Measurements from ENCODE around the gene DIAPH2. TPM values are rescaled to one million over a fixed set of nuclear protein-coding genes. Genes with fewer than 3 reads are reported as not detected.

DIAPH2 gene
- total and polyA plus RNA-seq, 2 experiments from 2014 or later = 16.2 to 56.6 TPM

DNA sequence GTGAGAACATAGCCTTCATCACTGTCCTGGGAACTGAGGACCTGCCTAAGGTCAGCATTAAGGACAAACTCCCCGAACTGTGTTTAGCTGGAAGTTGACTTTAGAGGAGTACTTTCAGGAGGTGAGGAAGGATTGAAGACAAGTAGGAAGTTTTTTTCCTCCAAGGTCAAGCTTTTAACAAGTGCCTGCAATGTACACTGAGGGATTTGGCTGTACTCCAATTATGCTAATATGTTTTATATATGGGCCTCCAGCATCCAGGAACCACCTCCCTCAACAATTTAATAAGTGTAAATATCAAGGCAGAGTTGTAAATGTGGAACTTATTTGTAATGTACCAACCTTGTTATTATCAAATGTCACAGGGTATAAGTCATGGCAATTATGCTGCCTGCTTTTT is 925.3 kb downstream of the DIAPH2 start:
- H3K4me1 ChIP-seq (ENCODE audit: insufficient read depth) = no peaks in the 10 kb centered on the region
- DNase-seq (ENCODE audit: low spot score) (no peak), ATAC-seq (no peak)
- no peak overlapping the region for H3K27ac Mint-ChIP-seq
- no peaks in the 10 kb centered on the region; the same call in 1 of the 3 replicates for H3K9me3 Mint-ChIP-seq
- no peaks in the 10 kb centered on the region for H3K79me2 ChIP-seq (replicated peaks; ENCODE audit: insufficient read depth)
- H3K27me3 ChIP-seq (ENCODE audit: insufficient read depth) = no peaks in the 10 kb centered on the region
- H3K27me3 Mint-ChIP-seq (ENCODE audit: insufficient read depth, low read depth, poor library complexity) = no peaks in the 10 kb centered on the region
- no peak overlapping the region for H2AFZ ChIP-seq
- no peaks in the 10 kb centered on the region; the same call in 2 of the 3 replicates for H3K36me3 Mint-ChIP-seq (ENCODE audit: low read depth)
- TF ChIP-seq JUNB (IDR thresholded peaks at IDR 0.05; ENCODE audit: unreplicated experiment) (no peak), EZH2phosphoT487 (IDR thresholded peaks at IDR 0.05; ENCODE audit: unreplicated experiment) (no peak), POLR2AphosphoS5 (IDR thresholded peaks at IDR 0.05; ENCODE audit: low read depth) (no peak), NANOG (IDR thresholded peaks at IDR 0.05; ENCODE audit: borderline replicate concordance) (no peak), ZNF114 (CRISPR knock-in tag; IDR thresholded peaks at IDR 0.05) (no peak)
- TF ChIP-seq, protein P1, sequence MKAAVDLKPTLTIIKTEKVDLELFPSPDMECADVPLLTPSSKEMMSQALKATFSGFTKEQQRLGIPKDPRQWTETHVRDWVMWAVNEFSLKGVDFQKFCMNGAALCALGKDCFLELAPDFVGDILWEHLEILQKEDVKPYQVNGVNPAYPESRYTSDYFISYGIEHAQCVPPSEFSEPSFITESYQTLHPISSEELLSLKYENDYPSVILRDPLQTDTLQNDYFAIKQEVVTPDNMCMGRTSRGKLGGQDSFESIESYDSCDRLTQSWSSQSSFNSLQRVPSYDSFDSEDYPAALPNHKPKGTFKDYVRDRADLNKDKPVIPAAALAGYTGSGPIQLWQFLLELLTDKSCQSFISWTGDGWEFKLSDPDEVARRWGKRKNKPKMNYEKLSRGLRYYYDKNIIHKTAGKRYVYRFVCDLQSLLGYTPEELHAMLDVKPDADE (IDR thresholded peaks at IDR 0.05) = no peak
- TF ChIP-seq, protein P2, sequence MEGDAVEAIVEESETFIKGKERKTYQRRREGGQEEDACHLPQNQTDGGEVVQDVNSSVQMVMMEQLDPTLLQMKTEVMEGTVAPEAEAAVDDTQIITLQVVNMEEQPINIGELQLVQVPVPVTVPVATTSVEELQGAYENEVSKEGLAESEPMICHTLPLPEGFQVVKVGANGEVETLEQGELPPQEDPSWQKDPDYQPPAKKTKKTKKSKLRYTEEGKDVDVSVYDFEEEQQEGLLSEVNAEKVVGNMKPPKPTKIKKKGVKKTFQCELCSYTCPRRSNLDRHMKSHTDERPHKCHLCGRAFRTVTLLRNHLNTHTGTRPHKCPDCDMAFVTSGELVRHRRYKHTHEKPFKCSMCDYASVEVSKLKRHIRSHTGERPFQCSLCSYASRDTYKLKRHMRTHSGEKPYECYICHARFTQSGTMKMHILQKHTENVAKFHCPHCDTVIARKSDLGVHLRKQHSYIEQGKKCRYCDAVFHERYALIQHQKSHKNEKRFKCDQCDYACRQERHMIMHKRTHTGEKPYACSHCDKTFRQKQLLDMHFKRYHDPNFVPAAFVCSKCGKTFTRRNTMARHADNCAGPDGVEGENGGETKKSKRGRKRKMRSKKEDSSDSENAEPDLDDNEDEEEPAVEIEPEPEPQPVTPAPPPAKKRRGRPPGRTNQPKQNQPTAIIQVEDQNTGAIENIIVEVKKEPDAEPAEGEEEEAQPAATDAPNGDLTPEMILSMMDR (conservative IDR thresholded peaks at IDR 0.05; ENCODE audit: low read depth in 2 of 2) = no peak
- H4K20me1 ChIP-seq (replicated peaks; ENCODE audit: insufficient read depth) = no peaks in the 10 kb centered on the region
- no peak overlapping the region for H3K4me2 ChIP-seq
- H3K4me1 Mint-ChIP-seq = no peaks in the 10 kb centered on the region
- H3K4me3 Mint-ChIP-seq = no peak overlapping the region
- H3K36me3 ChIP-seq (ENCODE audit: insufficient read depth) = no peaks in the 10 kb centered on the region
- no peak overlapping the region for H3K27ac ChIP-seq (ENCODE audit: low read depth)
- H3K9me2 ChIP-seq (ENCODE audit: insufficient read depth) = no peaks in the 10 kb centered on the region
- H3F3A ChIP-seq (replicated peaks; ENCODE audit: low read depth) = no peaks in the 10 kb centered on the region
- no peak overlapping the region for H3K4me3 ChIP-seq

DNA sequence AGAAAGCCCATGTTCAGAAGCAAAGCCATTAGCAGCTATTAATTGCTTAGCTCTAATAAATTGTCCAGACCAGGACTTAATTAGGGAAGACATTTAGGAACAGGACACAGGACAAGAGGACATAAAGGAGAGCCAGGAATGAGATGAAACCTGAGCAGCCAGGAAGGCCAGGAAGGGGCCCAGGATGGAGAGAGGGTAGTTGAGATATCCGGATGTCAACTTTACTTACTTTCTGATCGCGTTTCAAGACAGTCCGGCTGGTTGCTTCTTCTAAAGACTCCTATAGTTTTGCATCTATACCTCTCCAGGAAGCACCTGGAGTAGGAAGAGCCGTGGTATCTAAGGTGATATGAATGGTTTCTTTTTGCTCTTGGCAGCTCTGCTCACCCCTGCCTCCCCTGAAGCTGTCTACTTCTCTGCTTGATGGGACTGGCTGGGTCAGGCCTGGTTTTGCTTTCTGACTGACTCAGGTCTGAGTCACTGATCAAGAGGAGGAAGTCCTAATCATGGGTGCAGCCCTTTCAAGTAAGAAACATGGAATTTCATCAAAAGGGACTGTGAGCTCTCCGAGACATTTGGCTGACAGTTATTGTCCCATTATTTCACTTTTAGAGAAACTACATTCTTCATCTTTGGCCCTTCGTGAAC is 932.4 kb downstream of the DIAPH2 start:
- Histone ChIP-seq H3K36me3 (ENCODE audit: insufficient read depth) (no peaks in the 10 kb centered on the region), H4K20me1 (replicated peaks; ENCODE audit: insufficient read depth) (no peaks in the 10 kb centered on the region), H2AFZ (no peak overlapping the region), H3K27ac (ENCODE audit: low read depth) (no peak overlapping the region), H3K9me2 (ENCODE audit: insufficient read depth) (no peaks in the 10 kb centered on the region), H3F3A (replicated peaks; ENCODE audit: low read depth) (no peaks in the 10 kb centered on the region), H3K4me1 (ENCODE audit: insufficient read depth) (no peaks in the 10 kb centered on the region), H3K4me3 (no peak overlapping the region), H3K79me2 (replicated peaks; ENCODE audit: insufficient read depth) (no peaks in the 10 kb centered on the region), H3K4me2 (no peak overlapping the region), H3K27me3 (ENCODE audit: insufficient read depth) (no peaks in the 10 kb centered on the region)
- no peak for ATAC-seq
- Mint-ChIP-seq H3K4me3 (no peak overlapping the region), H3K27ac (no peak overlapping the region), H3K4me1 (no peaks in the 10 kb centered on the region), H3K36me3 (ENCODE audit: low read depth) (no peaks in the 10 kb centered on the region), H3K9me3 (no peaks in the 10 kb centered on the region; the same call in 1 of the 3 replicates), H3K27me3 (ENCODE audit: insufficient read depth, low read depth, poor library complexity) (no peaks in the 10 kb centered on the region)
- TF ChIP-seq STAT1 (IDR thresholded peaks at IDR 0.05; ENCODE audit: unreplicated experiment) (no peak), NANOG (IDR thresholded peaks at IDR 0.05; ENCODE audit: borderline replicate concordance) (no peak), ZNF114 (CRISPR knock-in tag; IDR thresholded peaks at IDR 0.05) (no peak)
- TF ChIP-seq, protein P1 (IDR thresholded peaks at IDR 0.05) = no peak
- no peak for DNase-seq (ENCODE audit: low spot score)

Measured in GM23338 (cell line).